Measurements from ENCODE around the gene TRIM4. TPM values are rescaled to one million over a fixed set of nuclear protein-coding genes. Genes with fewer than 3 reads are reported as not detected.
"Not testable (repeated sequence)": the region's sequence is repeated elsewhere in the genome, so short reads cannot be mapped to it uniquely, and the experiment has no call there.

TRIM4 gene
- total RNA-seq, 2 experiments from 2014 or later, result 23.9 to 25.7 TPM

- H3K9me3 Mint-ChIP-seq (ENCODE audit: low read depth); ATAC-seq; H3K27ac Mint-ChIP-seq; H3K4me3 Mint-ChIP-seq; POLR2A ChIA-PET; CTCF ChIA-PET; DNase-seq; H3K27me3 Mint-ChIP-seq; H3K4me1 Mint-ChIP-seq; intact Hi-C loops (cut with DNase I, micrococcal nuclease): not testable (repeated sequence)
- peaks cover 27% of the 10 kb centered on the region for H3K36me3 Mint-ChIP-seq (ENCODE audit: low read depth)
Observed at GRCh38 chr7:99888366-99888765, 31.0 kb downstream of the TRIM4 start.

GRCh38 chr7:99881370-99881769 is 38.0 kb downstream of the TRIM4 start:
- no peak overlapping the region for H3K4me3 Mint-ChIP-seq
- no peak overlapping the region for H3K27ac Mint-ChIP-seq
- no peaks in the 10 kb centered on the region for H3K36me3 Mint-ChIP-seq (ENCODE audit: low read depth)
- ChIA-PET CTCF (interaction anchor here (1.1 kb wide), 1 partner anchor 8 kb away, joined by 3 read pairs; no protein-coding TSS in a partner anchor), POLR2A (no interaction called here)
- no peak for DNase-seq
- H3K27me3 Mint-ChIP-seq, result no peaks in the 10 kb centered on the region
- no peaks in the 10 kb centered on the region for H3K4me1 Mint-ChIP-seq
- intact Hi-C loops (cut with DNase I, micrococcal nuclease), result no loop called here
- H3K9me3 Mint-ChIP-seq (ENCODE audit: low read depth), result no peaks in the 10 kb centered on the region
- no peak for ATAC-seq

GRCh38 chr7:99876933-99877332 is 42.4 kb downstream of the TRIM4 start, which contains the start of gene OR2AE1:
OR2AE1 (minus strand) TSS chr7:99877033; CDS start chr7:99877033, 0 bp downstream.
- H3K4me1 Mint-ChIP-seq, result peaks cover 3% of the 10 kb centered on the region
- intact Hi-C loops (cut with DNase I, micrococcal nuclease), result no loop called here
- ATAC-seq, result no peak
- DNase-seq, result no peak
- ChIA-PET POLR2A (no interaction called here), CTCF (interaction anchor here (0.6 kb wide), 1 partner anchor 45 kb away, joined by 3 read pairs; no protein-coding TSS in a partner anchor)
- no peak within 1 kb of the TSS for H3K4me3 Mint-ChIP-seq
- no peak within 1 kb of the TSS for H3K27ac Mint-ChIP-seq
- H3K36me3 Mint-ChIP-seq (ENCODE audit: low read depth), result no peaks in the 10 kb centered on the region
- no peaks in the 10 kb centered on the region for H3K9me3 Mint-ChIP-seq (ENCODE audit: low read depth)
- peaks cover 2% of the 10 kb centered on the region for H3K27me3 Mint-ChIP-seq

GRCh38 chr7:99876491-99876890 is 42.8 kb downstream of the TRIM4 start:
- ATAC-seq, result peak; percentile 39
- Mint-ChIP-seq H3K27me3 (peaks cover 2% of the 10 kb centered on the region), H3K9me3 (ENCODE audit: low read depth) (no peaks in the 10 kb centered on the region), H3K4me3 (no peak overlapping the region), H3K36me3 (ENCODE audit: low read depth) (no peaks in the 10 kb centered on the region), H3K4me1 (peaks cover 3% of the 10 kb centered on the region), H3K27ac (no peak overlapping the region)
- ChIA-PET POLR2A (no interaction called here), CTCF (interaction anchor here (0.6 kb wide), 1 partner anchor 45 kb away, joined by 3 read pairs; no protein-coding TSS in a partner anchor)
- DNase-seq, result no peak
- intact Hi-C loops (cut with DNase I, micrococcal nuclease), result no loop called here

- intact Hi-C loops (cut with DNase I, micrococcal nuclease), result no loop called here
Observed at GRCh38 chr7:99868246-99868645, 51.1 kb downstream of the TRIM4 start.

GRCh38 chr7:99867477-99867876 is 51.9 kb downstream of the TRIM4 start:
- H3K9me3 Mint-ChIP-seq (ENCODE audit: low read depth); H3K27me3 Mint-ChIP-seq; CTCF ChIA-PET; POLR2A ChIA-PET; H3K4me1 Mint-ChIP-seq; DNase-seq; H3K27ac Mint-ChIP-seq; ATAC-seq; H3K4me3 Mint-ChIP-seq; intact Hi-C loops (cut with DNase I, micrococcal nuclease); H3K36me3 Mint-ChIP-seq (ENCODE audit: low read depth): not testable (repeated sequence)

More at GRCh38 chr7:99868246-99868645, 51.1 kb downstream of the TRIM4 start:
- Mint-ChIP-seq H3K9me3 (ENCODE audit: low read depth) (no peaks in the 10 kb centered on the region), H3K27me3 (peaks cover 4% of the 10 kb centered on the region), H3K4me3 (no peak overlapping the region), H3K27ac (no peak overlapping the region), H3K4me1 (peaks cover 3% of the 10 kb centered on the region), H3K36me3 (ENCODE audit: low read depth) (no peaks in the 10 kb centered on the region)
- ATAC-seq, result no peak
- ChIA-PET CTCF (no interaction called here), POLR2A (no interaction called here)
- no peak for DNase-seq

- intact Hi-C loops (cut with DNase I, micrococcal nuclease), result no loop called here
- DNase-seq (no peak), ATAC-seq (no peak)
- Mint-ChIP-seq H3K27me3 (peaks cover 4% of the 10 kb centered on the region), H3K4me1 (no peaks in the 10 kb centered on the region), H3K9me3 (ENCODE audit: low read depth) (no peaks in the 10 kb centered on the region), H3K36me3 (ENCODE audit: low read depth) (no peaks in the 10 kb centered on the region), H3K27ac (no peak overlapping the region), H3K4me3 (no peak overlapping the region)
- ChIA-PET POLR2A (no interaction called here), CTCF (no interaction called here)
Observed at GRCh38 chr7:99863847-99864440, 55.4 kb downstream of the TRIM4 start.

GRCh38 chr7:99860281-99861127 is 58.8 kb downstream of the TRIM4 start:
- POLR2A ChIA-PET, result no interaction called here
- H3K27ac Mint-ChIP-seq, result no peak overlapping the region
- ATAC-seq (no peak), DNase-seq (no peak)
- H3K4me1 Mint-ChIP-seq, result no peaks in the 10 kb centered on the region
- peaks cover 6% of the 10 kb centered on the region for H3K27me3 Mint-ChIP-seq
- no peaks in the 10 kb centered on the region for H3K9me3 Mint-ChIP-seq (ENCODE audit: low read depth)
- no peak overlapping the region for H3K4me3 Mint-ChIP-seq
- CTCF ChIA-PET, result no interaction called here
- intact Hi-C loops (cut with DNase I, micrococcal nuclease), result no loop called here
- H3K36me3 Mint-ChIP-seq (ENCODE audit: low read depth), result no peaks in the 10 kb centered on the region

GRCh38 chr7:99855236-99855635 is 64.1 kb downstream of the TRIM4 start:
- DNase-seq, result no peak
- POLR2A ChIA-PET, result no interaction called here
- Mint-ChIP-seq H3K9me3 (ENCODE audit: low read depth) (no peaks in the 10 kb centered on the region), H3K4me1 (no peaks in the 10 kb centered on the region), H3K4me3 (no peak overlapping the region), H3K27me3 (peaks cover 4% of the 10 kb centered on the region), H3K27ac (no peak overlapping the region), H3K36me3 (ENCODE audit: low read depth) (no peaks in the 10 kb centered on the region)
- ATAC-seq, result no peak
- intact Hi-C loops (cut with DNase I, micrococcal nuclease), result no loop called here
- CTCF ChIA-PET, result no interaction called here

GRCh38 chr7:99848420-99849216 is 70.7 kb downstream of the TRIM4 start:
- Mint-ChIP-seq H3K4me3 (no peak overlapping the region), H3K36me3 (ENCODE audit: low read depth) (no peaks in the 10 kb centered on the region), H3K27me3 (no peaks in the 10 kb centered on the region), H3K9me3 (ENCODE audit: low read depth) (no peaks in the 10 kb centered on the region), H3K4me1 (no peaks in the 10 kb centered on the region), H3K27ac (no peak overlapping the region)
- DNase-seq (no peak), ATAC-seq (no peak)
- ChIA-PET POLR2A (no interaction called here), CTCF (interaction anchor here (1.3 kb wide), 1 partner anchor 16 kb away, joined by 3 read pairs; no protein-coding TSS in a partner anchor)
- intact Hi-C loops (cut with DNase I, micrococcal nuclease), result no loop called here

GRCh38 chr7:99844328-99844727 is 75.0 kb downstream of the TRIM4 start:
- H3K9me3 Mint-ChIP-seq (ENCODE audit: low read depth), result no peaks in the 10 kb centered on the region
- ChIA-PET POLR2A (no interaction called here), CTCF (no interaction called here)
- no peak overlapping the region for H3K27ac Mint-ChIP-seq
- no peaks in the 10 kb centered on the region for H3K27me3 Mint-ChIP-seq
- intact Hi-C loops (cut with DNase I, micrococcal nuclease), result no loop called here
- H3K4me3 Mint-ChIP-seq, result no peak overlapping the region
- no peaks in the 10 kb centered on the region for H3K36me3 Mint-ChIP-seq (ENCODE audit: low read depth)
- ATAC-seq, result no peak
- no peak for DNase-seq
- H3K4me1 Mint-ChIP-seq, result no peaks in the 10 kb centered on the region

Data from activated CD4-positive, alpha-beta T cell treated with anti-CD3 and anti-CD28 coated beads for 36 hours (primary cell).